Stimulated activated naive CD8-positive, alpha-beta T cell treated with anti-CD3 and anti-CD28 coated beads, Interleukin-15, Interleukin-2, amounts not matched to agents 100 ng/mL and 50 ng/mL, for 24 hours (primary cell): ENCODE results near the gene MEGF11.

Experiments used
- H3K27ac Mint-ChIP-seq: one replicate; pipeline ENCODE4 v1.8.0; 2021; ENCODE audit warnings: mild to moderate bottlenecking, mixed read lengths
- H3K27me3 Mint-ChIP-seq: one replicate; pipeline ENCODE4 v1.8.0; 2021; ENCODE audit warnings: mixed read lengths
- H3K36me3 Mint-ChIP-seq: one replicate; pipeline ENCODE4 v1.8.0; 2021; ENCODE audit warnings: low read depth, mixed read lengths
- H3K4me1 Mint-ChIP-seq: one replicate; pipeline ENCODE4 v1.8.0; 2021; ENCODE audit warnings: low read depth, mixed read lengths
- H3K4me3 Mint-ChIP-seq: one replicate; pipeline ENCODE4 v1.8.0; 2021; ENCODE audit warnings: mild to moderate bottlenecking, mixed read lengths
- H3K9me3 Mint-ChIP-seq: one replicate; pipeline ENCODE4 v1.8.0; 2021; ENCODE audit warnings: mixed read lengths

The MEGF11 gene

GRCh38 chr15:65925338-65925737, 328.2 kb downstream of the MEGF11 start:
- no peak overlapping the region for H3K4me3 Mint-ChIP-seq
- no peak overlapping the region for H3K27ac Mint-ChIP-seq
- no peaks in the 10 kb centered on the region for H3K36me3 Mint-ChIP-seq
- no peaks in the 10 kb centered on the region for H3K9me3 Mint-ChIP-seq
- H3K27me3 Mint-ChIP-seq = no peaks in the 10 kb centered on the region
- peaks cover 11% of the 10 kb centered on the region for H3K4me1 Mint-ChIP-seq

- Mint-ChIP-seq H3K9me3 (no peaks in the 10 kb centered on the region), H3K27me3 (no peaks in the 10 kb centered on the region), H3K36me3 (peaks cover under 1% of the 10 kb centered on the region), H3K4me3 (no peak overlapping the region), H3K4me1 (peaks cover 15% of the 10 kb centered on the region), H3K27ac (no peak overlapping the region)
Observed at GRCh38 chr15:65924004-65924403, 329.5 kb downstream of the MEGF11 start.

- Mint-ChIP-seq H3K4me1 (peaks cover 22% of the 10 kb centered on the region), H3K36me3 (peaks cover 4% of the 10 kb centered on the region), H3K9me3 (no peaks in the 10 kb centered on the region), H3K4me3 (no peak overlapping the region), H3K27ac (no peak overlapping the region), H3K27me3 (no peaks in the 10 kb centered on the region)
Observed at GRCh38 chr15:65923264-65923663, 330.3 kb downstream of the MEGF11 start.

GRCh38 chr15:65922621-65923020, 330.9 kb downstream of the MEGF11 start:
- Mint-ChIP-seq H3K27ac (no peak overlapping the region), H3K4me3 (no peak overlapping the region), H3K4me1 (peaks cover 29% of the 10 kb centered on the region), H3K36me3 (peaks cover 4% of the 10 kb centered on the region), H3K27me3 (no peaks in the 10 kb centered on the region), H3K9me3 (no peaks in the 10 kb centered on the region)

- Mint-ChIP-seq H3K27ac (no peak overlapping the region), H3K27me3 (no peaks in the 10 kb centered on the region), H3K4me3 (no peak overlapping the region), H3K9me3 (no peaks in the 10 kb centered on the region), H3K36me3 (peaks cover 4% of the 10 kb centered on the region), H3K4me1 (peaks cover 37% of the 10 kb centered on the region)
Observed at GRCh38 chr15:65921780-65922179, 331.8 kb downstream of the MEGF11 start.

GRCh38 chr15:65920825-65921309, 332.7 kb downstream of the MEGF11 start:
- Mint-ChIP-seq H3K9me3 (no peaks in the 10 kb centered on the region), H3K36me3 (peaks cover 4% of the 10 kb centered on the region), H3K27me3 (no peaks in the 10 kb centered on the region), H3K4me1 (peaks cover 46% of the 10 kb centered on the region), H3K27ac (no peak overlapping the region), H3K4me3 (no peak overlapping the region)

GRCh38 chr15:65920121-65920520, 333.4 kb downstream of the MEGF11 start:
- peaks cover 4% of the 10 kb centered on the region for H3K36me3 Mint-ChIP-seq
- H3K4me1 Mint-ChIP-seq = peaks cover 49% of the 10 kb centered on the region
- H3K9me3 Mint-ChIP-seq = no peaks in the 10 kb centered on the region
- no peak overlapping the region for H3K4me3 Mint-ChIP-seq
- H3K27ac Mint-ChIP-seq = no peak overlapping the region
- H3K27me3 Mint-ChIP-seq = no peaks in the 10 kb centered on the region

GRCh38 chr15:65919353-65919752, 334.2 kb downstream of the MEGF11 start:
- Mint-ChIP-seq H3K9me3 (no peaks in the 10 kb centered on the region), H3K27ac (no peak overlapping the region), H3K27me3 (no peaks in the 10 kb centered on the region), H3K36me3 (peaks cover 4% of the 10 kb centered on the region), H3K4me1 (peaks cover 49% of the 10 kb centered on the region), H3K4me3 (no peak overlapping the region)

- Mint-ChIP-seq H3K9me3 (no peaks in the 10 kb centered on the region), H3K27ac (no peak overlapping the region), H3K27me3 (no peaks in the 10 kb centered on the region), H3K36me3 (peaks cover 4% of the 10 kb centered on the region), H3K4me1 (peaks cover 49% of the 10 kb centered on the region), H3K4me3 (no peak overlapping the region)
Observed at GRCh38 chr15:65918945-65919344, 334.6 kb downstream of the MEGF11 start.

- Mint-ChIP-seq H3K27ac (peak overlapping the region; percentile 9), H3K4me3 (no peak overlapping the region), H3K36me3 (peaks cover 4% of the 10 kb centered on the region), H3K4me1 (peaks cover 49% of the 10 kb centered on the region), H3K9me3 (no peaks in the 10 kb centered on the region), H3K27me3 (no peaks in the 10 kb centered on the region)
Observed at GRCh38 chr15:65918357-65918920, 335.1 kb downstream of the MEGF11 start.

GRCh38 chr15:65917936-65918335, 335.6 kb downstream of the MEGF11 start:
- no peaks in the 10 kb centered on the region for H3K27me3 Mint-ChIP-seq
- H3K4me1 Mint-ChIP-seq = peaks cover 49% of the 10 kb centered on the region
- no peaks in the 10 kb centered on the region for H3K9me3 Mint-ChIP-seq
- peaks cover 4% of the 10 kb centered on the region for H3K36me3 Mint-ChIP-seq
- H3K4me3 Mint-ChIP-seq = no peak overlapping the region
- H3K27ac Mint-ChIP-seq = peak overlapping the region; percentile 9

GRCh38 chr15:65917407-65917756, 336.2 kb downstream of the MEGF11 start:
- Mint-ChIP-seq H3K4me1 (peaks cover 49% of the 10 kb centered on the region), H3K9me3 (no peaks in the 10 kb centered on the region), H3K36me3 (peaks cover 4% of the 10 kb centered on the region), H3K4me3 (no peak overlapping the region), H3K27ac (peak overlapping the region; percentile 65), H3K27me3 (no peaks in the 10 kb centered on the region)

- H3K27ac Mint-ChIP-seq = no peak overlapping the region
- peaks cover 49% of the 10 kb centered on the region for H3K4me1 Mint-ChIP-seq
- H3K4me3 Mint-ChIP-seq = no peak overlapping the region
- H3K9me3 Mint-ChIP-seq = no peaks in the 10 kb centered on the region
- H3K36me3 Mint-ChIP-seq = peaks cover 4% of the 10 kb centered on the region
- H3K27me3 Mint-ChIP-seq = no peaks in the 10 kb centered on the region
Observed at GRCh38 chr15:65916664-65917406, 336.7 kb downstream of the MEGF11 start.

GRCh38 chr15:65916041-65916663, 337.4 kb downstream of the MEGF11 start:
- Mint-ChIP-seq H3K4me3 (no peak overlapping the region), H3K36me3 (peaks cover 4% of the 10 kb centered on the region), H3K4me1 (peaks cover 46% of the 10 kb centered on the region)

More at GRCh38 chr15:65916041-65916663, 337.4 kb downstream of the MEGF11 start:
- no peaks in the 10 kb centered on the region for H3K27me3 Mint-ChIP-seq
- H3K9me3 Mint-ChIP-seq = no peaks in the 10 kb centered on the region
- H3K27ac Mint-ChIP-seq = no peak overlapping the region
